Activated gamma-delta T cell treated with anti-CD3 and anti-CD28 coated beads, Interleukin-2, amount 50 U/mL, for 16 hours (primary cell): ENCODE measurements around the gene CD36.
"Not testable (repeated sequence)": the region's sequence is repeated elsewhere in the genome, so short reads cannot be mapped to it uniquely, and the experiment has no call there.

Source experiments
- DNase-seq: peaks from one replicate; pipeline ENCODE4 v3.0.0-alpha.2; 2020; ENCODE audit warnings: low read depth

The CD36 gene

GRCh38 chr7:80653244-80653643, 14.8 kb downstream of the CD36 start:
- no peak for DNase-seq

GRCh38 chr7:80654887-80655340, 16.5 kb downstream of the CD36 start:
- DNase-seq, result no peak

GRCh38 chr7:80656029-80656428, 17.6 kb downstream of the CD36 start:
- DNase-seq, result no peak

GRCh38 chr7:80659120-80660055, 20.9 kb downstream of the CD36 start:
- no peak for DNase-seq

- no peak for DNase-seq
These were observed 22.5 kb downstream of the CD36 start for GRCh38 chr7:80660939-80661338.

- DNase-seq, result no peak
These were observed 23.3 kb downstream of the CD36 start for GRCh38 chr7:80661729-80662128.

- DNase-seq, result no peak
These were observed 23.8 kb downstream of the CD36 start for GRCh38 chr7:80662252-80662651.

GRCh38 chr7:80665526-80665925, 27.1 kb downstream of the CD36 start:
- no peak for DNase-seq

- no peak for DNase-seq
These were observed 27.9 kb downstream of the CD36 start for GRCh38 chr7:80666376-80666775.

- not testable (repeated sequence) for DNase-seq
These were observed 30.9 kb downstream of the CD36 start for GRCh38 chr7:80669367-80669766.

- no peak for DNase-seq
These were observed 33.3 kb downstream of the CD36 start for GRCh38 chr7:80671744-80672143.

GRCh38 chr7:80675090-80675489, 36.6 kb downstream of the CD36 start:
- DNase-seq, result no peak

GRCh38 chr7:80676404-80676803, 38.0 kb downstream of the CD36 start:
- DNase-seq, result no peak

- no peak for DNase-seq
These were observed 39.2 kb downstream of the CD36 start for GRCh38 chr7:80677629-80678028.

GRCh38 chr7:80678707-80679106, 40.3 kb downstream of the CD36 start:
- no peak for DNase-seq

- DNase-seq, result no peak
These were observed 41.8 kb downstream of the CD36 start for GRCh38 chr7:80679921-80680907.

GRCh38 chr7:80681272-80681885, 42.9 kb downstream of the CD36 start:
- DNase-seq, result no peak

- no peak for DNase-seq
These were observed 44.3 kb downstream of the CD36 start for GRCh38 chr7:80682744-80683143.

- DNase-seq, result no peak
These were observed 48.1 kb downstream of the CD36 start for GRCh38 chr7:80686576-80686975.

- DNase-seq, result no peak
These were observed 60.7 kb downstream of the CD36 start for GRCh38 chr7:80699045-80699638.

GRCh38 chr7:80699721-80700256, 61.3 kb downstream of the CD36 start:
- no peak for DNase-seq
